ENCODE data around the gene RNPS1.

The RNPS1 gene

GRCh38 chr16:2210386-2211365 lies 57.2 kb downstream of the RNPS1 start, which contains the start of gene BRICD5:
TSS of gene BRICD5 (minus strand) at chr16:2210863. CDS start at chr16:2210833, 30 bp downstream.
- DNase-seq: no peak

DNA sequence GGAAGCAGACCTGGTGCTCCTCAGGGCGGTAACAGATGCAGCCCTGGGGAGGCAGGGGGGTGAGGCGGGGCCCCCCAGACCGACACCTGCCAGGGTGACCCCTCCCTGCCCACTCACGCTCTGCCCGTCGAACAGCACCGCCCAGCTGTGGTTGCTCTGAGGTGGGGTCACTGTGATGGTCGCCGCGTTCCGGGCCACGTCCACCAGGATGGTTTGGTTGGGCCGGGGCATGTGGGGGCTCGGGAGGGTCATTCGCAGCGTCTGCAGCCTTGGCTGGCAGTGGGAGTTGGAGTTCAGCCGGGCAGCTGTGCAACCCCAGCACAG lies 58.0 kb downstream of the RNPS1 start:
- DNase-seq: no peak

- no peak for DNase-seq
Observed at GRCh38 chr16:2209258-2210008, 58.5 kb downstream of the RNPS1 start.

DNA sequence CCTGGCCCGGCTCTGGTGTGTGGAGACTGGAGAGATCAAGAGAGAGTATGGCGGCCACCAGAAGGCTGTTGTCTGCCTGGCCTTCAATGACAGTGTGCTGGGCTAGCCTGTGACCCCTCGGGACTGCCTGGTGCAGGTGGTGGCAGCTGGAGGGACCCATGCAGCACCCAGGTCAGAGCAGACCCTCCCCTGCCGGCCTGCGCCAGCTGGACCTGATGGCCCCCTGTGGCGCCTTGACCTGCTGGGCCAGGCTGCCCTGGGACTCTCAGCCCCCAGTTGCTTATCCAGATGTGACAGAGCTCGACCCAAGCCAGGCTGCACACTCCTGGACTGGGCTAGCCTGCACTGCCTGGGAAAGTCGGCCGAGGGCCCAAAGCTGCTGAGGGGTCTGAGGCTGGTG lies 59.2 kb downstream of the RNPS1 start:
- no peak for DNase-seq

DNA sequence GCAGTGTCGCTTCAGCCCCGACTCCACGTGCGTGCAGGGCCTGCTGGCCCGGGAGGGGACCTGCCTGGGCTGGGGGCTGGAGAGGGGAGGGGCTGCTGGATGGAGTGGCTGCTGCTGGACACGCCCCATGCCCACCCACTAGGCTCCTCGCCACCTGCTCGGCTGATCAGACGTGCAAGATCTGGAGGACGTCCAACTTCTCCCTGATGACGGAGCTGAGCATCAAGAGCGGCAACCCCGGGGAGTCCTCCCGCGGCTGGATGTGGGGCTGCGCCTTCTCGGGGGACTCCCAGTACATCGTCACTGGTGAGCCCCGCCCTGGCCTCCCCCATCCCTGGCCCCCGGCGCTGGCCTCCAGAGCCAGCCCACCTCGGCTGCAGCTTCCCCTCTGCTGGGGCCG lies 59.6 kb downstream of the RNPS1 start:
- peak; percentile 29 for DNase-seq

DNA sequence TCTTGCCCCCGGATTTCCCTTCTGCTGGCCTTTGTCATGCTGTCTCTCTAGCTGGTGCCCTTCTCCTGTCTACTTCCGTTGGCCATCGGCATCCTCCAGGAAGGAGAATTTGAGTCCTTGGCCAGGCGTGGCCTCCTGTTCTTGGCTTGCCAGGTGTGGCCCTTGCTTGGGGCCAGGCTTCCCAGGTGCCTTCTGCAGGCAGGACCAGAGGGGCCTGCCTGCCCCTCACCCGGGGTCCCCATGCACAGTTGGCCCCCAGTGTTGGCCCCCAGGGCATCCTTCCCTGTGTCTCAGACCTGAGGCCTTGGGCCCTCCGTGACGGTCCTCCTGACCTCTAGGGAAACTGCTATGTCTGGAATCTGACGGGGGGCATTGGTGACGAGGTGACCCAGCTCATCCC lies 60.1 kb downstream of the RNPS1 start:
- no peak for DNase-seq

DNA sequence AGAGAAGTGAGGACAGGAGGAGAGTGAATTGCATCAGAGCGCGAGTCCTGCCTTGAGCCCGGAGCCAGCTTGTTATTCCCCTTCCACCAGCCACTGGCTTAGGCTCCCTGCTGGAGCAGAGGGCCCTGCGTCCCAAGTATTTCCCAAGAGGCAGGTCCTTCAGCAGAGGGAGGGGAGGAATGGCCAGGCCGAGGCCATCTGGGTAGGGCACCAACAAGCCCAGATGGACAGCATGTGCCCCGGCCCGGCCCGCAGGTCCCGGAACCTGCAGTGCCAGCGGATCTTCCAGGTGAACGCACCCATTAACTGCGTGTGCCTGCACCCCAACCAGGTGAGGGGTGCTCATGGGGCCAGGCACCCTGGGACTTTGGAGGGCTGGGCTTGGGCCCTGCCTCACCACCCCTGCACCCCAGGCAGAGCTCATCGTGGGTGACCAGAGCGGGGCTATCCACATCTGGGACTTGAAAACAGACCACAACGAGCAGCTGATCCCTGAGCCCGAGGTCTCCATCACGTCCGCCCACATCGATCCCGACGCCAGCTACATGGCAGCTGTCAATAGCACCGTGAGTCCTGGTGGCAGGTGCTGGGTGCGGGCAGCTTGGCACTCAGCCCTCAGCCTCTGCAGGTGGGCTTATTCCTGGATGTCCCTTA lies 61.0 kb downstream of the RNPS1 start:
- DNase-seq: no peak

GRCh38 chr16:2206420-2206779 lies 61.5 kb downstream of the RNPS1 start:
- no peak for DNase-seq

- DNase-seq: no peak
Observed at GRCh38 chr16:2205967-2206313, 62.0 kb downstream of the RNPS1 start.

DNA sequence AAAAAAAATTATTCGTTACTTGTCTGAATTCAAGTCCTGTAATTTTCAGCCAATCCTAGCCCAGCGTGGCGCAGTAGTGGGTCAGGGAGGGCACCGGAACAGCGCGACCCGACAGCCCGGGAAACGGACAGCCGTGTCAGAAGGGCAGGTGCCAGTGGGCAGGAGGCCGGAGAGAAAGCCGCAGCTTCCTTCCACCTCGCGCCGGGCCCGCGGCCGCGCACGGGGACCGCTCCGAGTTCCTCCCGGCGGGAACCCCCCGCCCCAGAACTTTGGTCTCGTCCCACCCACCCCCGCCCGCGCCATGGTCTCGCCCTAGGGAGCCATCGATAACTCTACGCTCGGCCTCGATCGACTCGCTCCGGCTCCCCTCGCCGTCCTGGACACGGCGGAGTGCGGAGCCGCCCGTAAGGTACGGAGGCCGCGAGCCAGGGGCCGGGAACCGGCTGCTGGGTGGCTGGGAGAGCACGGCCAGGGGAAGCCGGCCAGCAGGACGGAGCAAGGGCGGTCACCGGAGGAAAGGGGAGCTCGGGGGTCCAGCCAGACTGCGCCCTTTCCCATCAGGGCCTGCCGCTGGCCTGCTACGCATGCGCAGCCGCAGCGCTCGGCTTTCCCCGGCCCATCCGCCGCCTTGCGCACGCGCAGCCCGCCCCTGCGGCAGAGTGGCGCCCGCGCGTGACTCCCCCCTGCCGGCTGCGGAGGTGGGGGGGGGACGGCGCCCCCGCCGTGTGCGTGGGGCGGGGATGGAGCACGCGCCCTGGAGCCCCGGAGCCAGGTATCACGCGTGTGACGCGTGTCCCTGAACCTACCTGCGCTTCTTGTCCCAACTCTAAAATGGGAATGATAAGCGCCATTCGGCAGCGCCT lies 62.6 kb downstream of the RNPS1 start, which contains the start of gene MLST8:
TSS of gene MLST8 (plus strand) at position 351 of the 863 bp plus-strand sequence. CDS start 632 bp downstream, outside the sequence.
- peak; percentile 74 for DNase-seq

DNA sequence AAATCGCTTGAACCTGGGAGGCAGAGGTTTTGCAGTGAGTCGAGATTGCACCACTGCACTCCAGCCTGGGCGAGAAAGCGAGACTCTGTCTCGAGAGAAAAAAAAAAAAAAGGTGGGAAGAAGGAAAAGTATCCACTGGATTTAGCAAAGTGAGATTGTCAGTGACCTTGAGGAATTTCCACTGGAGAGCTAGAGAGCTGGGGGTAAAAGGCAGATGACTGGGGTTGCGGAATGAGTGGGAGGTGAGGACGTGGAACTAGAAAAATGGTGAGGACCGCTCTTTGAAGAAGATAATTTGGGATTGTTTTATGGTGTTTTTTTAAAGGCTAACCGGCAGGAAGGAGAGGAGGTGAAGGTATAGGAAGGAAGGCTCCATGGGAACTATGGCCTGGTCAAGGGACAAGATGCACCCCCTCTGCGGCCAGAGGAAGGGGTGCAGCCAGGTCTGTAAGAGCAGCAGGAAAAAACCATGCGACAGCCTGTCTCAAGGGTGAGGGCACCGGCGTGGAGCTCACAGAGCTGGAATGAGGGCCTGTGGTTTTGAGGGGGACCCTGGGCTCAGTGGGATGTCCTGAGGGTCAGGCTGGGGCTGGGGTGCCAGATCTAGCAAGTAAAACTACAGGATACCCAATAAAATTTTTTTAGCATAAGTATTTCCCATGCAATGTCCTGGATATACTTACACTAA lies 63.4 kb downstream of the RNPS1 start:
- DNase-seq: no peak
